ENCODE data around the gene FAM131C. TPM values are rescaled to one million over a fixed set of nuclear protein-coding genes. Genes with fewer than 3 reads are reported as not detected.
A peak's percentile ranks its signal among the peaks of the same experiment; 100 is the strongest.
"Not testable (repeated sequence)": the region's sequence is repeated elsewhere in the genome, so short reads cannot be mapped to it uniquely, and the experiment has no call there.

The FAM131C gene
- total RNA-seq, 1 experiment from 2014 or later, result 2.1 TPM

GRCh38 chr1:16056521-16056912 lies 16.9 kb downstream of the FAM131C start:
- H3K9me3 ChIP-seq, DNase-seq, H3K27me3 ChIP-seq, H3K4me3 ChIP-seq, H3K36me3 ChIP-seq: not testable (repeated sequence)

DNA sequence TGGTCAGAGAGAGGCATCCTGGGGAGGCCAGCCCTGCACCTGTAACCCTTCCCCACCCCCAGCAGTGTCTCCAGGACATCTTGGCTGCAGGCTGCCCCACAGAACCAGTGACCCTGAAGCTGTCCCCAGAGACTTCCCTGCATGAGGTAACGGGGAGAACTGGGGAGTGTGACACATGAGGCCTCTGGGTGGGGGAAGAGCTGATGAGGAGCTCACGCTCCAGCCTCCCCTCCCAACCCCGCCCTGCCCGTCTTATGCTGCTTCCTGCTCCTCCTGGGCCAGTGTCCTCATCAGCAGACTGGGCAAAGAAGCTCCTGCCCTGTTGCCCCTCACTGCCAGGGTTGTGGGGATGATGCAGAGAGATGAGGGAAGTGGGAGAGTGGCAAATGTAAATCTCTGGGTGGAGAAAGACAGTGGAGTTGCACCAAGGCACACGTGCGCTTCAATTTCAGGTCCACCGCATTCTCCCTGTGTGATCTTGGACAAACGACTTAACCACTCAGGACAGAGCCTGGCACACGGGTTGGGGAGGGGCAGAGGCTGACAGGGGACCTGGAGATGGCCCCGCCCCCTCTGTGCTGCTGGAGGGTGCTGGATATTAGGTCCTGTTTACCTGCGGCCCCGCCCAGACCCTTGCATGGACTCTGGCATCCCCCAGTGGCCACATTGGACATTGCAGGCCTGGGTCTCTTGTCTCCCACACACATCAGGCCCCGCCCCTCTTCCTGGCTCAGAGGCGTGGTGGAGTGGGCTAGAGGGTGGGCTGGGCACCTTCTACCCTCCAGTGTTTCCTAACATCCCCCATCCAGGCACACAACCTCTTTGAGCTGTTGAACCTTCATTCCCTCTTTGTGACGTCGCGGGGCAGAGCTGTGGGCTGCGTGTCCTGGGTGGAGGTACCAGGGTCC lies 17.6 kb downstream of the FAM131C start:
- H3K4me3 ChIP-seq, result no peak overlapping the region
- no peaks in the 10 kb centered on the region for H3K27me3 ChIP-seq
- DNase-seq, result peak; percentile 82
- H3K36me3 ChIP-seq, result no peaks in the 10 kb centered on the region
- H3K9me3 ChIP-seq, result no peaks in the 10 kb centered on the region

- no peak for DNase-seq
- Histone ChIP-seq H3K27me3 (no peaks in the 10 kb centered on the region), H3K36me3 (no peaks in the 10 kb centered on the region), H3K9me3 (no peaks in the 10 kb centered on the region), H3K4me3 (no peak overlapping the region)
Observed at GRCh38 chr1:16054598-16055540, 18.6 kb downstream of the FAM131C start.

DNA sequence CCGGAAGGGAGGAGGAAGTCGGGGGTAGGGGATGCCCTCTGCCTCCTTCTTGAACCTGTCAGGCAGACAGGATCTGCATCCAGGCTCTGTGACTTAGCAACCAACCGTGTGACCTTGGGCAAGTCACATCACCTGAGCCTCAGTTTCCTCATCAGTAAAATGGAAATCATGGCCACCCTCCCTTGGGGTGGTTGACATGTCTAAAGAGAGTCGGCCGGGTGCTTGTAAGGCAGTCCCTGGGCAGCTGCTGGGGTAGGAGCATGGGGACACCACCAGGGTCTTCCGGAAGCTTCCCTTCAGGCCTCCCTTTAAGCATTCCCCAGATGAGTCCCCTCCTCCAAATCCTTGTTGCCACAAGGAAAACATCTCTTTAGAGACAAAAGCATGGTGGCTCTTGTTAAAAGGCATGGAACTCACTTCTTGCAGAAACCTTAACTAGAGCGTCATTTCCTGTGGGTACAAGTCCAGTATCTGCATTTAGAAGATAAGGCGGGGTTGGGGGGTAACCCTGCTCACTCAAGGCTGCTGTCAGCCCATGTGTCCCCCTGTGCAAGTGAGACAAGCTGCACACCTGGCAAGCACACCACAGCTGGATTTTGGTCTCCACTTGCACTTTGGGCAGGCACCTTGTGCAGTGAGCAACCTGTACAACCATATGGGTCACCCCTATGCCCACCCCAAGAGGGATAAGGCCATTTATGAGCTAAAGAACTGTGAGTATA lies 19.5 kb downstream of the FAM131C start:
- no peaks in the 10 kb centered on the region for H3K27me3 ChIP-seq
- H3K36me3 ChIP-seq, result no peaks in the 10 kb centered on the region
- DNase-seq, result no peak
- no peak overlapping the region for H3K4me3 ChIP-seq
- H3K9me3 ChIP-seq, result no peaks in the 10 kb centered on the region

DNA sequence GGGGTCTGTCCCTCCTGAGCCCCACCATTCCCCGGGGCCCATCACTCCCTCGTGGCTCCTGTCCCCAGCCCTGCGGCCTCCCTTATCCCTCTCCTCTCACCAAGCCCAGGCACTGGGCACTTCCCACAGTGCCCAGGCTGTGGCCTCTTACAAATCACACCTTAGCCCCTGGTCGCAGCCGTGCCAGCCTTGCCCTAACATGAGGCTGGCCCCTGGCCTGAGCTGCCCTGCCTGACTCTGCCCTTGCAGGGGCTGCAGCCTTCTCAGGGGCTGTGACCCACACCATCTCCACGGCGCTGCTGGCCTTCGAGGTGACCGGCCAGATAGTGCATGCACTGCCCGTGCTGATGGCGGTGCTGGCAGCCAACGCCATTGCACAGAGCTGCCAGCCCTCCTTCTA lies 21.5 kb downstream of the FAM131C start:
- not testable (repeated sequence) for DNase-seq, H3K4me3 ChIP-seq, H3K9me3 ChIP-seq, H3K27me3 ChIP-seq, H3K36me3 ChIP-seq

- Histone ChIP-seq H3K36me3 (no peaks in the 10 kb centered on the region), H3K9me3 (no peaks in the 10 kb centered on the region), H3K27me3 (no peaks in the 10 kb centered on the region), H3K4me3 (no peak overlapping the region)
- no peak for DNase-seq
Observed at GRCh38 chr1:16051039-16051438, 22.4 kb downstream of the FAM131C start.

GRCh38 chr1:16050328-16050727 lies 23.1 kb downstream of the FAM131C start:
- no peaks in the 10 kb centered on the region for H3K9me3 ChIP-seq
- no peak for DNase-seq
- no peaks in the 10 kb centered on the region for H3K27me3 ChIP-seq
- no peaks in the 10 kb centered on the region for H3K36me3 ChIP-seq
- H3K4me3 ChIP-seq, result no peak overlapping the region

- Histone ChIP-seq H3K4me3 (no peak overlapping the region), H3K27me3 (no peaks in the 10 kb centered on the region), H3K36me3 (no peaks in the 10 kb centered on the region), H3K9me3 (no peaks in the 10 kb centered on the region)
- DNase-seq, result no peak
Observed at GRCh38 chr1:16048573-16049189, 24.8 kb downstream of the FAM131C start.

DNA sequence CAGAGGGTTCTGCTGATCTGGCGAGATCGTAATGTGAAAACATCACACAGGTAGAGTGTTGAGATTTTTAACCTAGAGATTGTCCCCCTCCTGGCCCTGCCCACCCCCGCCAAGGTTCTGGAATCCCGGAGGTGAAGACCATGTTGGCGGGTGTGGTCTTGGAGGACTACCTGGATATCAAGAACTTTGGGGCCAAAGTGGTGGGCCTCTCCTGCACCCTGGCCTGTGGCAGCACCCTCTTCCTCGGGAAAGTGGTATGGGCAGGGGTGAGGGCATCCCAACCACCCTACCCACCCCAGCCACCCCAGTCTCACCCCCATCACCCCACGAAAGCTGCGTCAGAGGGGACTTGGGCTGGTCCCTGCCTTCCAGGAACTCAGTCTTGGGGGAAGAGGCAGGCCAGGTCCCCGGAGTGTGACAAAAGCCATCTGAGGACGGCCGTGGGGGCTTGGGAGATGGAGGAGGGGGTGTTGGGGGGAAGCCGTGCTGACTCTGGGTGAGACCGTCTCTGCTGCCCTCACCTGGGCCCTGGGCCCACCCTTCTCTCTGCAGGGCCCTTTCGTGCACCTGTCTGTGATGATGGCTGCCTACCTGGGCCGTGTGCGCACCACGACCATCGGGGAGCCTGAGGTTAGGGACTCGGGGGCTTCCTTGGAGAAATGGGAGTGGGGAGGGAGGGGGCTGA lies 25.5 kb downstream of the FAM131C start:
- Histone ChIP-seq H3K36me3 (no peaks in the 10 kb centered on the region), H3K9me3 (no peaks in the 10 kb centered on the region), H3K4me3 (no peak overlapping the region), H3K27me3 (no peaks in the 10 kb centered on the region)
- DNase-seq, result no peak

- no peaks in the 10 kb centered on the region for H3K27me3 ChIP-seq
- peak; percentile 50 for DNase-seq
- no peaks in the 10 kb centered on the region for H3K36me3 ChIP-seq
- no peak overlapping the region for H3K4me3 ChIP-seq
- no peaks in the 10 kb centered on the region for H3K9me3 ChIP-seq
Observed at GRCh38 chr1:16046842-16047241, 26.6 kb downstream of the FAM131C start.

- DNase-seq, result no peak
- H3K4me3 ChIP-seq, result no peak overlapping the region
- H3K9me3 ChIP-seq, result no peaks in the 10 kb centered on the region
- no peaks in the 10 kb centered on the region for H3K27me3 ChIP-seq
- H3K36me3 ChIP-seq, result no peaks in the 10 kb centered on the region
Observed at GRCh38 chr1:16043950-16044349, 29.5 kb downstream of the FAM131C start.

DNA sequence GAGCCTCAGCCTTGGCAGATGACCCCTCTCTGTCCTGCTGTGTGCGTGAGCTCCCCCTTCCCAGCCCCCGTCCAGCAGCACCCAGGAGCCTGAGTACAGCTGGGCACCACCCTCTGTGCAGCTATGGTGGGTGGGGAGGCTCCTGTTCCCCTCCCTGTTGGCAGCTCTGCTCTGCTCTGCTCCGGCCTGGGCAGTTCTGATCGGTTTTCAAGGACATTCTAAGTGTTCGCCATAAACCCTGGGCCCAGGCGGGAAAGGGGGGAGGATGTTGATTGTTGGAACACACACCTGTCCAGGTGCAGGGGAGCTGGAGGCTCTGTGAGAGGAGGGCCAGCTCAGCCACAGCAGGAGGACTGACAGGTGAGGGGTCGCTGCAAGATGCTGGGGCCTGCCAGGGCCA lies 29.9 kb downstream of the FAM131C start, which contains the start of gene CLCNKB:
CLCNKB (plus strand) TSS at position 262 of the 400 bp plus-strand sequence. CDS start 711 bp downstream, outside the sequence.
- Histone ChIP-seq H3K27me3 (no peaks in the 10 kb centered on the region), H3K4me3 (no peak within 1 kb of the TSS), H3K9me3 (no peaks in the 10 kb centered on the region), H3K36me3 (no peaks in the 10 kb centered on the region)
- no peak for DNase-seq

- H3K9me3 ChIP-seq, H3K27me3 ChIP-seq, DNase-seq: not testable (repeated sequence)
Observed at GRCh38 chr1:16042654-16043053, 30.8 kb downstream of the FAM131C start.

GRCh38 chr1:16042096-16042495 lies 31.4 kb downstream of the FAM131C start:
- no peaks in the 10 kb centered on the region for H3K9me3 ChIP-seq
- DNase-seq, result no peak
- H3K4me3 ChIP-seq, result no peak overlapping the region
- no peaks in the 10 kb centered on the region for H3K27me3 ChIP-seq
- no peaks in the 10 kb centered on the region for H3K36me3 ChIP-seq

More at GRCh38 chr1:16042654-16043053, 30.8 kb downstream of the FAM131C start:
- not testable (repeated sequence) for H3K4me3 ChIP-seq, H3K36me3 ChIP-seq

DNA sequence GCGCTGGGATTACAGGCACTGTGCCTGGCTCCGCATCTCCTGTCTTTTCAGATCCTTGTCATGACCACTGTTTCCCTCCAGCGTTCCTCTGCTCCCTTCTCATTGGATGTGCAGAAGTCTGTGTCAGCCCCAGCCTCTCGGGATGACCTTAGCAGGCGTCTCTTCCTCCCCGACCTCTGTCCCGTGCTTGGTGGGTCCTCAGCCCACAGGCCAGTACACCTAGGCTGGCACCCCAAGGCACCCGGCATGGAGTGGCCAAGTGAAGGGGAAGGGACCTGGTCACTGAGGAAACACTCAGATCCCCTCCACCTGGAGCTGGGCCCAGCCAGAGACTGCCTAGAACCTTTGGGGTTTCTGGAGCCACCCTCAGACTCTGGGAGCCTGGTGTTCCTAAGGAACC lies 32.3 kb downstream of the FAM131C start:
- H3K9me3 ChIP-seq, result no peaks in the 10 kb centered on the region
- no peaks in the 10 kb centered on the region for H3K27me3 ChIP-seq
- no peaks in the 10 kb centered on the region for H3K36me3 ChIP-seq
- no peak for DNase-seq
- no peak overlapping the region for H3K4me3 ChIP-seq

DNA sequence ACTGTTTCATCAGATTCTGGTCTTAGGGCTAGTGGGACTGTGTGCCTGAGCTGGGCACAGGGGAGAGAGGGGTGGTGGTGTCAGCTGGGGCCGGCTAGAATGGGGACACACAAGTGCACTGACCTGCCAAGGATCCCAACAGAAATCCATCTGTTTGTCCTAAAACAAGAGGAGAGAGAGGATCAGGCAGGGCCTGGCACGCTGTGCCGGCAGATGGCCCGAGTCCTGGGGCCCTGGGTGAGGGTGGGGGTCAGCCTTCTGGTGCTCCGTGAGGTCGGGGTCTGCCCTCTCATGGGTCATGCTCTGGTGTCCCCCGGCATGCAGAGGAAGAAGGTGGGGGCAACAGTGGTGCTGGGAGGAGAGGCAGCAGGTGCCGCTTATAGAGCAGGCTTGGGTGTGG lies 33.6 kb downstream of the FAM131C start:
- not testable (repeated sequence) for H3K36me3 ChIP-seq, H3K27me3 ChIP-seq, H3K4me3 ChIP-seq, H3K9me3 ChIP-seq, DNase-seq

Measured in MG63 (cell line).